A673 (cell line): Measurements from ENCODE around the gene CATSPERZ. TPM values are rescaled to one million over a fixed set of nuclear protein-coding genes. Genes with fewer than 3 reads are reported as not detected.

Experiments
- Bru-seq: library from RNA; stranded (reverse); fragments of 400-500 nt; gene quantifications from one replicate; lab custom pipeline; 2021; lab: Mats Ljungman, UMichigan
- BruChase-seq, 2 experiments: library from RNA; stranded (reverse); fragments of 400-500 nt; gene quantifications; one replicate each; lab custom pipeline; 2021; lab: Mats Ljungman, UMichigan
- BruUV-seq: library from RNA; stranded (reverse); fragments of 400-500 nt; replicated peaks from 2 replicates; lab custom pipeline; 2021; lab: Mats Ljungman, UMichigan
- CTCF ChIA-PET: fragments of 300-600 bp; sonication (Branson Sonifier 250); formaldehyde crosslinking; loops from one replicate; lab custom pipeline; 2022; ENCODE audit warnings: antibody characterized with exemption; lab: Charles Lee
- POLR2A ChIA-PET: fragments of 300-600 bp; sonication (Branson Sonifier 250); formaldehyde crosslinking; loops from one replicate; lab custom pipeline; 2022; ENCODE audit warnings: antibody characterized with exemption; ENCODE audit not compliant: low non-redundant PET; lab: Charles Lee
- DNase-seq: peaks from one replicate; pipeline ENCODE4 v3.0.0-alpha.2; 2015; ENCODE audit warnings: low spot score
- H3K27ac ChIP-seq: fragments of 200-600 bp; sonication (generic); 2 replicates; pipeline ENCODE4 v1.5.1; 2016; ENCODE audit warnings: mixed run types, low read depth, mild to moderate bottlenecking, mixed read lengths, antibody characterized with exemption, low read length; ENCODE audit not compliant: poor library complexity, severe bottlenecking
- H3K27me3 ChIP-seq: fragments of 200-600 bp; sonication (generic); replicated peaks from 2 replicates; pipeline ENCODE4 v1.6.1; 2017; ENCODE audit warnings: mixed run types, low read depth, mild to moderate bottlenecking, mixed read lengths, antibody characterized with exemption, low read length; ENCODE audit not compliant: insufficient read depth, poor library complexity
- H3K36me3 ChIP-seq: fragments of 200-600 bp; sonication (generic); 2 replicates; pipeline ENCODE4 v1.6.1; 2016; ENCODE audit warnings: mixed run types, mild to moderate bottlenecking, mixed read lengths, antibody characterized with exemption, low read length; ENCODE audit not compliant: insufficient read depth, poor library complexity, severe bottlenecking
- H3K4me1 ChIP-seq: fragments of 200-600 bp; sonication (generic); 2 replicates; pipeline ENCODE4 v1.6.1; 2017; ENCODE audit warnings: mixed run types, mild to moderate bottlenecking, mixed read lengths, antibody characterized with exemption, low read length; ENCODE audit not compliant: insufficient read depth, poor library complexity, severe bottlenecking
- H3K4me3 ChIP-seq: fragments of 200-600 bp; sonication (generic); 2 replicates; pipeline ENCODE4 v1.5.1; 2016; ENCODE audit warnings: low read depth, mixed run types, mild to moderate bottlenecking, mixed read lengths, low read length; ENCODE audit not compliant: poor library complexity, severe bottlenecking
- H3K9me3 ChIP-seq: fragments of 200-600 bp; sonication (generic); 2 replicates; pipeline ENCODE4 v1.6.1; 2016; ENCODE audit warnings: mixed run types, low read depth, mild to moderate bottlenecking, mixed read lengths, antibody characterized with exemption, low read length; ENCODE audit not compliant: poor library complexity, severe bottlenecking
- CTCF ChIP-seq: fragments of 300-800, 200-600 bp; sonication (generic); conservative IDR thresholded peaks from 2 replicates; pipeline ENCODE4 v1.5.1; 2017; ENCODE audit warnings: low read depth, mild to moderate bottlenecking, antibody characterized with exemption, low read length, moderate library complexity, mixed read lengths
- EZH2 ChIP-seq: fragments of 200-600 bp; sonication (generic); IDR thresholded peaks from 2 replicates; pipeline ENCODE4 v1.6.1; 2017; ENCODE audit warnings: borderline replicate concordance, low read depth, mild to moderate bottlenecking, mixed read lengths, antibody characterized with exemption, low read length; ENCODE audit not compliant: poor library complexity, severe bottlenecking
- intact Hi-C: fragments of 100-400 bp; cut with micrococcal nuclease; formaldehyde crosslinking; loops from one replicate; pipeline ENCODE4 v1.10.0; 2022; ENCODE audit not compliant: unreplicated experiment
- long read RNA-seq: library from polyadenylated mRNA; stranded (forward); transcript quantifications from one replicate; pipeline ENCODE4 v2.0.0, GENCODE V29; 2022
- total RNA-seq: library from RNA; stranded (reverse); gene quantifications from 2 replicates; pipeline ENCODE4 v1.2.3, GENCODE V29; 2021

Gene CATSPERZ
- total RNA-seq (1.4 TPM in 1 of 2 replicates, not detected in the other), Bru-seq, nascent RNA (not detected), BruChase-seq, experiment 1, labeled RNA remaining after a 2-hour chase (not detected), BruChase-seq, experiment 2, labeled RNA remaining after a 6-hour chase (not detected)
- long read RNA-seq: 0 reads

- no peaks in the 10 kb centered on the region for H3K36me3 ChIP-seq
- TF ChIP-seq CTCF (no peak), EZH2 (no peak)
- BruUV-seq: no TSS peak
- DNase-seq: no peak
- POLR2A ChIA-PET: no interaction called here
- peaks cover 13% of the 10 kb centered on the region for H3K27me3 ChIP-seq
- H3K4me3 ChIP-seq: peak within 1 kb of the TSS; percentile 38
- H3K4me1 ChIP-seq: peaks cover 23% of the 10 kb centered on the region
- intact Hi-C loops: loop anchor here (5.0 kb wide), 1 partner anchor 113 kb away; the partner anchor contains the start of gene STIP1
- CTCF ChIA-PET: interaction anchor here (0.8 to 1.7 kb wide), 8 partner anchors 9 to 94 kb away, joined by 3 to 33 read pairs (median 4); partner anchors contain the start of genes BAD, FERMT3, KCNK4 and NUDT22
- no peak within 1 kb of the TSS for H3K27ac ChIP-seq
- H3K9me3 ChIP-seq: no peaks in the 10 kb centered on the region
Observed at GRCh38 chr11:64299847-64300648, at the start of gene CATSPERZ. TSS of gene CATSPERZ (plus strand) at chr11:64300358. CDS start at chr11:64300411, 53 bp downstream.

DNA sequence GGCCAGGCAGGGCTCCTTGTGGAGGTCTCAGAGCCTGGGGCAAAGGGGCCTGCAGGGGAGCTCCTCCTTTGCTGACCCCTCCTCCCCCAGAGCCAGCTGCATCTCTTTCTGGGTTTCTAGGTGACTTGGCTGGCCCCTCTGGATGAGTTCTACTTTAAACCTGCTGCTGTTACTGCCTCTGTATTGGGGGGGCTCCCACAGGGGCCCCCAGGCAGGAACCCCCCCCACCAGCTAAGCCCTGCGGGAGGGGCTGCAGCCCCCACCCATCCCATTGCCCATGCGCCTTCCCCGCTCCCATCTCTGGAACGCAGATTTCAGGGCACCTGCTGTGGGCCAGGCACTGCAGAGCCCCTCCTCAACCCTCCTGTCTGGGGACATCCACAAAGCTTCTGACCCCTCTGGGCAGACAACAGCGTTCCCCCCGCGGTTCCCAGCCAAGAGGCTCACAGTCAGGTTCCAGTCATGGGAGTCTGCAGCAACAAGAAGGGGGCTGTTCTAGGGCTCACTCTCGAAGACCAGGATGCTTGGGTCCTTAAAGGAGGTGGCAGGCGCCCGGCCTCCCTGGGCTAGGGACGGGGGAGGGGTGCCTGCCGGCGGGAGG is 49.6 kb upstream of the CATSPERZ start:
- DNase-seq: no peak
- Histone ChIP-seq H3K4me1 (peaks cover 27% of the 10 kb centered on the region), H3K27ac (peak overlapping the region; percentile 66), H3K36me3 (peaks cover 13% of the 10 kb centered on the region), H3K4me3 (peak overlapping the region; percentile 79), H3K27me3 (no peaks in the 10 kb centered on the region), H3K9me3 (no peaks in the 10 kb centered on the region)
- TF ChIP-seq EZH2 (no peak), CTCF (no peak)
- POLR2A ChIA-PET: interaction anchor here (0.5 kb wide), 1 partner anchor 686 kb away, joined by 3 read pairs; no protein-coding TSS in a partner anchor
- BruUV-seq: no TSS peak
- intact Hi-C loops: no loop called here
- CTCF ChIA-PET: interaction anchor here (1.1 kb wide), 1 partner anchor 104 kb away, joined by 4 read pairs; no protein-coding TSS in a partner anchor

DNA sequence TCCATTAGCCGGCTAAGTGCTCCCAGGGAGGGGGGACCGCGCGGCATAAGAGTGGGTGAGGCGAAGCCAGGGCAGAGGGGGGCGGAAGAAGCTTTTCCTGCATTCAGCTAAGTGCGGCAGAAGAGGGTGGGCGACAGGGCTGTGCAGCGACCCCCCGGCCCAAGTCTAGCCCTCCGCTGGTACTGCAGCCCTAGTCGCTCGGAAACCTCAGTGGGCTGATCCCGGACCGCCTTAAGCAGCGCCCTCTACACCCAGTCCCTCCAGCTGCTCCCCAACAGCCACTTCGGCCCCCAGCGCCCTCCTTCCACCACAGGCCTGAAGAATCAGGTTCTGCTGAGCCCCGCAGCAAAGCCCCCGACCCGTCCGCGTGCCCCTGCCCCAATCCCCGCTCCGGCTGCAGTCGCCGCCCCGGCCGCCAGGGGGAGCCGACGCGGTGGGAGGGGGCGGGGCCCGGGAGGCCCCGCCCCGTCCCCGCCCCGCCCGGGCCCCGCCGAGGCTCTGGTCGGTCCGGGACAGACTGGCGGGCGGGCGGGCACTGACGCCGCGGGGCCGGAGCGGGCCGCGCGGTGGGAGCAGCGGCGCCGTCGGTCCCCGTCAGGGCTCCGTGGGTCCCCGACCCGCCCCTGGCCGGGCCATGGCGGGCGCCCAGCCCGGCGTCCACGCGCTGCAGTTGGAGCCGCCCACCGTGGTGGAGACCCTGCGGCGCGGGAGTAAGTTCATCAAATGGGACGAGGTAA is 49.0 kb upstream of the CATSPERZ start, which contains the start of gene PLCB3:
Gene PLCB3, plus strand, starts transcription at position 515 of the 737 bp plus-strand sequence. Its CDS starts 120 bp downstream, at position 635.
- DNase-seq: peak; percentile 74
- no peaks in the 10 kb centered on the region for H3K27me3 ChIP-seq
- ChIA-PET POLR2A (no interaction called here), CTCF (interaction anchor here (0.6 to 1.7 kb wide), 4 partner anchors 10 to 67 kb away, joined by 3 to 11 read pairs (median 7); partner anchors contain the start of genes PRDX5 and TRMT112)
- intact Hi-C loops: no loop called here
- no peaks in the 10 kb centered on the region for H3K9me3 ChIP-seq
- TF ChIP-seq EZH2: no peak
- peak; percentile 78 for TF ChIP-seq CTCF
- H3K36me3 ChIP-seq: peaks cover 20% of the 10 kb centered on the region
- H3K27ac ChIP-seq: peak within 1 kb of the TSS; percentile 68
- peak within 1 kb of the TSS; percentile 79 for H3K4me3 ChIP-seq
- peaks cover 27% of the 10 kb centered on the region for H3K4me1 ChIP-seq
- BruUV-seq: no TSS peak
